Lower leg skin (tissue), 3 donors: ENCODE measurements around the gene PIR.

Source experiments
- CTCF ChIP-seq, 3 donors: fragments of 450-650 bp; IDR thresholded peaks; one replicate each; pipeline ENCODE4 v1.5.1; 2016; ENCODE audit warnings: antibody characterized with exemption in 3 of 3, mild to moderate bottlenecking in 3 of 3, moderate library complexity in 2 of 3
- POLR2A ChIP-seq, 2 donors: fragments of 450-650 bp; IDR thresholded peaks; one replicate each; pipeline ENCODE4 v1.6.1; 2016 to 2017; ENCODE audit warnings: antibody characterized with exemption in 2 of 2, mild to moderate bottlenecking in 1 of 2, moderate library complexity in 1 of 2

- TF ChIP-seq CTCF (IDR thresholded peaks at IDR 0.05) (no peak), POLR2A (IDR thresholded peaks at IDR 0.05) (no peak)
These were observed 5.6 kb upstream of the PIR start for GRCh38 chrX:15498741-15499140.
